ENCODE results near the gene ADGRL1.

GRCh38 chr19:14139944-14140343, 66.0 kb downstream of the ADGRL1 start:
- TF ChIP-seq CTCF (IDR thresholded peaks at IDR 0.05): no peak
- no peak for TF ChIP-seq EP300 (IDR thresholded peaks at IDR 0.05)
